Measurements from ENCODE around the gene CREB5.

GRCh38 chr7:28629216-28629842 is 217.0 kb downstream of the CREB5 start:
- no peak for TF ChIP-seq CTCF (IDR thresholded peaks at IDR 0.05)
- TF ChIP-seq POLR2A (IDR thresholded peaks at IDR 0.05): no peak
- TF ChIP-seq POLR2AphosphoS5 (IDR thresholded peaks at IDR 0.05): no peak

Measured in breast epithelium (tissue), 3 donors.